CD4-positive, alpha-beta T cell (primary cell): Measurements from ENCODE around the gene PIGH. TPM values are rescaled to one million over a fixed set of nuclear protein-coding genes. Genes with fewer than 3 reads are reported as not detected.
A peak's percentile ranks its signal among the peaks of the same experiment; 100 is the strongest.

Experiments used
- ATAC-seq: fragments of 200-7000 bp; cut with Tn5 transposase; one replicate; pipeline ENCODE4 v1.10.0; 2022; ENCODE audit warnings: mild to moderate bottlenecking; ENCODE audit not compliant: poor library complexity
- CTCF ChIA-PET: fragments of 350-600 bp; sonication (Branson Sonifier 250); formaldehyde crosslinking; loops from one replicate; lab custom pipeline; 2021; ENCODE audit warnings: antibody characterized with exemption, inconsistent platforms; lab: Charles Lee
- POLR2A ChIA-PET: fragments of 350-600 bp; sonication (Branson Sonifier 250); formaldehyde crosslinking; loops from one replicate; lab custom pipeline; 2021; ENCODE audit warnings: antibody characterized with exemption, inconsistent platforms; lab: Charles Lee
- DNase-seq, 14 experiments: peaks; one replicate each; pipeline ENCODE4 v3.0.0-alpha.2; 2013 to 2020; ENCODE audit warnings: mixed read lengths in 2 of 14
- H3K27ac ChIP-seq, 2 donors: one replicate each; pipeline versions ENCODE4 v1.5.1 to v1.7.0; 2013; ENCODE audit warnings: low read length in 2 of 2, low read depth in 1 of 2, mild to moderate bottlenecking in 1 of 2
- H3K27me3 ChIP-seq, 2 experiments: 1 replicate in 1 of 2; 2 replicates in 1 of 2; pipeline versions ENCODE4 v1.6.1 to v1.7.0; 2013; ENCODE audit warnings: low read length in 2 of 2, control low read depth in 1 of 2, mild to moderate bottlenecking in 1 of 2, moderate library complexity in 1 of 2; ENCODE audit not compliant: insufficient read depth in 2 of 2, control insufficient read depth in 1 of 2
- H3K36me3 ChIP-seq: one replicate; pipeline ENCODE4 v1.6.1; 2013; ENCODE audit warnings: low read length, control low read depth; ENCODE audit not compliant: insufficient read depth
- H3K4me1 ChIP-seq: one replicate; pipeline ENCODE4 v1.6.1; 2013; ENCODE audit warnings: low read length, control low read depth; ENCODE audit not compliant: insufficient read depth
- H3K4me3 ChIP-seq: one replicate; pipeline ENCODE4 v1.5.1; 2013; ENCODE audit warnings: mild to moderate bottlenecking, low read length, moderate library complexity
- H3K9me3 ChIP-seq, 2 experiments: 1 replicate in 1 of 2; 2 replicates in 1 of 2; pipeline versions ENCODE4 v1.6.1 to v1.7.0; 2013; ENCODE audit warnings: low read length in 2 of 2, mild to moderate bottlenecking in 2 of 2, control low read depth in 1 of 2, moderate library complexity in 1 of 2; ENCODE audit not compliant: control insufficient read depth in 1 of 2, insufficient read depth in 1 of 2
- H3K27ac Mint-ChIP-seq: one replicate; pipeline ENCODE4 v1.8.0; 2020; ENCODE audit warnings: mixed read lengths
- H3K27me3 Mint-ChIP-seq: one replicate; pipeline ENCODE4 v1.8.0; 2021; ENCODE audit warnings: mixed read lengths
- H3K36me3 Mint-ChIP-seq: one replicate; pipeline ENCODE4 v1.8.0; 2021; ENCODE audit warnings: low read depth, mixed read lengths
- H3K4me1 Mint-ChIP-seq: one replicate; pipeline ENCODE4 v1.8.0; 2021; ENCODE audit warnings: low read depth, mixed read lengths
- H3K4me3 Mint-ChIP-seq: one replicate; pipeline ENCODE4 v1.8.0; 2020; ENCODE audit warnings: mild to moderate bottlenecking, mixed read lengths
- H3K9me3 Mint-ChIP-seq: one replicate; pipeline ENCODE4 v1.8.0; 2020; ENCODE audit warnings: mixed read lengths
- intact Hi-C, 2 experiments: fragments of 100-400 bp; cut with DNase I in 1 of 2; cut with micrococcal nuclease in 1 of 2; formaldehyde crosslinking; loops; one replicate each; pipeline versions ENCODE4 v1.15.1 to v1.9.0; 2023 to 2025; cut with DNase I, micrococcal nuclease
- total RNA-seq, 174 experiments: library from RNA in 2 of 174; stranded (reverse) in 2 of 174; gene quantifications; one replicate each; pipeline ENCODE4 v1.2.3 and lab custom pipeline; 2021 to 2026
- TF ChIP-seq, protein P1 (sequence below): fragments of 200-600 bp; IDR thresholded peaks from one replicate; pipeline ENCODE4 v1.8.0; 2022; ENCODE audit warnings: antibody characterized with exemption, mild to moderate bottlenecking

Gene PIGH
- total RNA-seq, 2 experiments from 2014 or later: 66.0 to 69.7 TPM

DNA sequence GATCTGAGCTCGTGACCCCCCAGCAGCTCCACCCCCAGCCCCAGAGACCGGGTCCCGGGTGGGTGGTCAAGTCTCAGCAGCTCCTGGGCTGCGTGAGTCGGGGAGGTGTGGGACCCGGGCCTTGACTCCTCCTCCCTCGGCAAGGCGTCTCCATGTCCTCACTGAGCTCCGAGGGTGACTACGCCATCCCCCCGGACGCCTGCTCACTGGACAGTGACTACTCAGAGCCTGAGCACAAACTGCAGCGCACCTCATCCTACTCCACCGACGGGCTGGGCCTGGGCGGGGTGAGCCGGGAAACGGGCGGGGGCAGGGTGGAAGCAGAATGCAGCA lies 28.1 kb downstream of the PIGH start:
- ChIA-PET POLR2A (interaction anchor here (1.2 to 2.5 kb wide), 4 partner anchors 30 to 144 kb away, joined by 3 to 16 read pairs (median 6); partner anchors contain the start of gene TMEM229B), CTCF (interaction anchor here (0.7 to 2.8 kb wide), 15 partner anchors 9 to 153 kb away, joined by 3 to 51 read pairs (median 5); partner anchors contain the start of genes PIGH, PLEKHH1 and RDH12)
- Histone ChIP-seq H3K4me1 (peaks cover 3% of the 10 kb centered on the region), H3K4me3 (no peak overlapping the region), H3K27me3 (no peaks in the 10 kb centered on the region), H3K36me3 (no peaks in the 10 kb centered on the region), H3K27ac (no peak overlapping the region), H3K9me3 (peaks cover 0 to 3% of the 10 kb centered on the region in 2 experiments)
- ATAC-seq (no peak), DNase-seq (no peak)
- Mint-ChIP-seq H3K27me3 (no peaks in the 10 kb centered on the region), H3K4me3 (no peak overlapping the region), H3K9me3 (no peaks in the 10 kb centered on the region), H3K36me3 (no peaks in the 10 kb centered on the region), H3K27ac (no peak overlapping the region), H3K4me1 (no peaks in the 10 kb centered on the region)
- intact Hi-C loops: loop anchor here (1.0 to 10.0 kb wide), 6 partner anchors 43 to 1217 kb away; no protein-coding TSS in a partner anchor
- TF ChIP-seq, protein P1, sequence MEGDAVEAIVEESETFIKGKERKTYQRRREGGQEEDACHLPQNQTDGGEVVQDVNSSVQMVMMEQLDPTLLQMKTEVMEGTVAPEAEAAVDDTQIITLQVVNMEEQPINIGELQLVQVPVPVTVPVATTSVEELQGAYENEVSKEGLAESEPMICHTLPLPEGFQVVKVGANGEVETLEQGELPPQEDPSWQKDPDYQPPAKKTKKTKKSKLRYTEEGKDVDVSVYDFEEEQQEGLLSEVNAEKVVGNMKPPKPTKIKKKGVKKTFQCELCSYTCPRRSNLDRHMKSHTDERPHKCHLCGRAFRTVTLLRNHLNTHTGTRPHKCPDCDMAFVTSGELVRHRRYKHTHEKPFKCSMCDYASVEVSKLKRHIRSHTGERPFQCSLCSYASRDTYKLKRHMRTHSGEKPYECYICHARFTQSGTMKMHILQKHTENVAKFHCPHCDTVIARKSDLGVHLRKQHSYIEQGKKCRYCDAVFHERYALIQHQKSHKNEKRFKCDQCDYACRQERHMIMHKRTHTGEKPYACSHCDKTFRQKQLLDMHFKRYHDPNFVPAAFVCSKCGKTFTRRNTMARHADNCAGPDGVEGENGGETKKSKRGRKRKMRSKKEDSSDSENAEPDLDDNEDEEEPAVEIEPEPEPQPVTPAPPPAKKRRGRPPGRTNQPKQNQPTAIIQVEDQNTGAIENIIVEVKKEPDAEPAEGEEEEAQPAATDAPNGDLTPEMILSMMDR: no peak

DNA sequence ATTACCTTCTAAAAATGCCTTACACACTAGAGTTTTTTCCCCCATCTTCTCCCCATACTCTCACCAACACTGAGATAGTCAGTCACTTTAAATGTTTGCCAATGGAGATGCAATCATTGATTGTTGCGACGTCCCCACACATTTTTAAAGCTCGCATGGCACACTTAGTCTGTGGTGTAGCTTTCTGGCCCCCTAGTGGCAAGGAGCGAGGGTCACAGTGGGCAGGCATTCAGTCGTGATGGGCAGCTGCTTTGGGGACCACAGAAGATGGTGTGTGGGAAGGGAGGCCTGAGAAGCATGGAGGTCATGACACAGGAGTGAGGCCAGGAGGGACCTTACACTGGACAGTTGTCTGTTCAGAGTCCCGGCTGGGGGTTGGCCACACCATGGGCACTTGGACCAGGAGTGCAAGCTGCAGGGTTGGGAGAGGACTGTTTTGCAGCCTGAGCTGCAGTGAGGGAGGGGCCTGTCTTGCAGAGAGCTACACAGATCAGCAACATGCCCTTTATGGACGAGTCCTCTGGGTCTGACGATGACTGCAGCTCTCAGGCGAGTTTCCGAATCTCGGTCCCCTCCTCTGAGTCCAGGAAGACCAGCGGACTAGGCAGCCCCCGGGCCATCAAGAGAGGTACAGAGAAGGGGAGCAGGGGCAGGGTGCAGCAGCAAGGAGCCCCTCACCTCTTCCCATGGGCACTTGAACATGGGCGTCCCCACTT lies 28.6 kb downstream of the PIGH start:
- Histone ChIP-seq H3K27me3 (no peaks in the 10 kb centered on the region), H3K9me3 (peaks cover 0 to 3% of the 10 kb centered on the region in 2 experiments), H3K4me1 (peaks cover 3% of the 10 kb centered on the region), H3K4me3 (no peak overlapping the region), H3K27ac (no peak overlapping the region), H3K36me3 (no peaks in the 10 kb centered on the region)
- no peaks in the 10 kb centered on the region for H3K9me3 Mint-ChIP-seq
- no peak overlapping the region for H3K4me3 Mint-ChIP-seq
- ATAC-seq: peak; percentile 93
- intact Hi-C loops: loop anchor here (1.0 to 10.0 kb wide), 5 partner anchors 44 to 1217 kb away; no protein-coding TSS in a partner anchor
- POLR2A ChIA-PET: interaction anchor here (0.8 to 2.5 kb wide), 6 partner anchors 17 to 144 kb away, joined by 3 to 16 read pairs (median 4); partner anchors contain the start of genes PLEKHH1 and TMEM229B
- CTCF ChIA-PET: interaction anchor here (0.6 to 2.8 kb wide), 21 partner anchors 9 to 411 kb away, joined by 3 to 51 read pairs (median 4); partner anchors contain the start of genes PIGH, PLEKHH1 and RDH12
- TF ChIP-seq, protein P1: peak; percentile 87
- DNase-seq: peak; percentile 54 to 81 (median 66)
- no peak overlapping the region for H3K27ac Mint-ChIP-seq
- no peaks in the 10 kb centered on the region for H3K36me3 Mint-ChIP-seq
- no peaks in the 10 kb centered on the region for H3K27me3 Mint-ChIP-seq
- H3K4me1 Mint-ChIP-seq: no peaks in the 10 kb centered on the region

DNA sequence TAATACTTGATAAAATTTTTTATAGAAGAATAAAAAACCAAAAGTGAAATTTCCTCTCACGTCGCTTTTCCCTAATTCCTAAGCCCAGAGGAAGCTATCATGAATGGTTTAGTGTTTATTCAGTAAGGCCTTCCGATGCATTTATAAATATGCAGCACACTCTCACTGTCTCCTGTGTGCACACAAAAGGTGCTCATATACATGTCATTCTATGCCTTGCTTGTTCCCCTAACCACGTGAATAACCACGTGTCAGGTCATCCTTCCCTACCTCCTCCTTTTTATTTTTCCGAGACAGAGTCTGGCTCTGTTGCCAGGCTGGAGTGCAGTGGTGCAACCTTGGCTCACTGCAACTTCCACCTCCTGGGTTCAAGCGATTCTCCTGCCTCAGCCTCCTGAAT lies 29.6 kb downstream of the PIGH start:
- H3K4me3 Mint-ChIP-seq: no peak overlapping the region
- H3K27me3 ChIP-seq: no peaks in the 10 kb centered on the region
- ATAC-seq (no peak), DNase-seq (no peak)
- H3K27me3 Mint-ChIP-seq: no peaks in the 10 kb centered on the region
- no peaks in the 10 kb centered on the region for H3K4me1 Mint-ChIP-seq
- H3K4me1 ChIP-seq: peaks cover 3% of the 10 kb centered on the region
- H3K36me3 ChIP-seq: no peaks in the 10 kb centered on the region
- TF ChIP-seq, protein P1: no peak
- no peak overlapping the region for H3K27ac ChIP-seq
- CTCF ChIA-PET: interaction anchor here (1.4 to 2.8 kb wide), 5 partner anchors 10 to 144 kb away, joined by 4 to 51 read pairs (median 7); no protein-coding TSS in a partner anchor
- POLR2A ChIA-PET: interaction anchor here (0.8 to 2.5 kb wide), 2 partner anchors 16 to 143 kb away, joined by 3 to 16 read pairs; no protein-coding TSS in a partner anchor
- H3K36me3 Mint-ChIP-seq: no peaks in the 10 kb centered on the region
- H3K9me3 ChIP-seq: peaks cover 0 to 3% of the 10 kb centered on the region in 2 experiments
- H3K27ac Mint-ChIP-seq: no peak overlapping the region
- no peaks in the 10 kb centered on the region for H3K9me3 Mint-ChIP-seq
- intact Hi-C loops: loop anchor here (5.0 to 10.0 kb wide), 3 partner anchors 43 to 1216 kb away; no protein-coding TSS in a partner anchor
- H3K4me3 ChIP-seq: no peak overlapping the region
